Common myeloid progenitor, CD34-positive (primary cell): ENCODE measurements around the gene CLDN3.

Source experiments
- CTCF ChIA-PET: fragments of 350-600 bp; sonication (Branson Sonifier 250); formaldehyde crosslinking; loops from one replicate; lab custom pipeline; 2021; ENCODE audit warnings: antibody characterized with exemption; lab: Charles Lee
- POLR2A ChIA-PET: fragments of 350-600 bp; sonication (Branson Sonifier 250); formaldehyde crosslinking; loops from one replicate; lab custom pipeline; 2021; ENCODE audit warnings: antibody characterized with exemption; lab: Charles Lee
- DNase-seq, 3 donors: peaks; one replicate each; pipeline versions ENCODE4 v3.0.0 to v3.0.0-alpha.2; 2013
- H3K27ac ChIP-seq, 2 experiments: 1 replicate in 1 of 2; 2 replicates in 1 of 2; pipeline ENCODE4 v1.7.0; 2013; ENCODE audit warnings: inconsistent platforms in 2 of 2, low read length in 2 of 2, mild to moderate bottlenecking in 2 of 2, low read depth in 1 of 2, moderate library complexity in 1 of 2; ENCODE audit not compliant: severe bottlenecking in 2 of 2, insufficient read depth in 1 of 2, poor library complexity in 1 of 2
- H3K27me3 ChIP-seq, 5 experiments: replicated peaks in 2 of 5; 1 replicate in 3 of 5; 2 replicates in 2 of 5; pipeline versions ENCODE4 v1.6.1 to v1.7.0; 2013; ENCODE audit warnings: low read length in 4 of 5, mild to moderate bottlenecking in 2 of 5, moderate library complexity in 2 of 5, inconsistent platforms in 1 of 5; ENCODE audit not compliant: insufficient read depth in 5 of 5, control insufficient read depth in 4 of 5
- H3K36me3 ChIP-seq, 4 experiments: 1 replicate in 2 of 4; 2 replicates in 2 of 4; pipeline versions ENCODE4 v1.6.1 to v1.7.0; 2013; ENCODE audit warnings: low read length in 3 of 4, control low read depth in 1 of 4, mild to moderate bottlenecking in 1 of 4; ENCODE audit not compliant: control insufficient read depth in 4 of 4, insufficient read depth in 4 of 4
- H3K4me1 ChIP-seq, 4 experiments: 1 replicate in 3 of 4; 2 replicates in 1 of 4; pipeline versions ENCODE4 v1.6.1 to v1.7.1; 2013; ENCODE audit warnings: low read length in 3 of 4, mild to moderate bottlenecking in 3 of 4, control low read depth in 1 of 4, inconsistent platforms in 1 of 4, moderate library complexity in 1 of 4; ENCODE audit not compliant: control insufficient read depth in 4 of 4, insufficient read depth in 4 of 4; ENCODE audit errors: control extremely low read depth in 1 of 4
- H3K4me3 ChIP-seq, 7 experiments: 1 replicate in 4 of 7; 2 replicates in 3 of 7; pipeline versions ENCODE4 v1.5.1 to v1.7.0; 2013; ENCODE audit warnings: mild to moderate bottlenecking in 7 of 7, low read length in 6 of 7, moderate library complexity in 6 of 7, inconsistent platforms in 2 of 7, low read depth in 2 of 7, control low read depth in 1 of 7; ENCODE audit not compliant: insufficient read depth in 4 of 7, control insufficient read depth in 1 of 7; ENCODE audit errors: extremely low read depth in 1 of 7
- H3K9me3 ChIP-seq, 5 experiments: 1 replicate in 4 of 5; 2 replicates in 1 of 5; pipeline versions ENCODE4 v1.6.1 to v1.7.1; 2013; ENCODE audit warnings: low read length in 4 of 5, mild to moderate bottlenecking in 2 of 5, inconsistent platforms in 1 of 5, low read depth in 1 of 5, moderate library complexity in 1 of 5; ENCODE audit not compliant: control insufficient read depth in 4 of 5, insufficient read depth in 2 of 5; ENCODE audit errors: control extremely low read depth in 1 of 5
- WGBS: methylation state at CpG from one replicate; pipeline ENCODE4 v1.1.5; 2013; ENCODE audit not compliant: insufficient coverage; 5-methylcytosine and 5-hydroxymethylcytosine counted together

CLDN3 gene

DNA sequence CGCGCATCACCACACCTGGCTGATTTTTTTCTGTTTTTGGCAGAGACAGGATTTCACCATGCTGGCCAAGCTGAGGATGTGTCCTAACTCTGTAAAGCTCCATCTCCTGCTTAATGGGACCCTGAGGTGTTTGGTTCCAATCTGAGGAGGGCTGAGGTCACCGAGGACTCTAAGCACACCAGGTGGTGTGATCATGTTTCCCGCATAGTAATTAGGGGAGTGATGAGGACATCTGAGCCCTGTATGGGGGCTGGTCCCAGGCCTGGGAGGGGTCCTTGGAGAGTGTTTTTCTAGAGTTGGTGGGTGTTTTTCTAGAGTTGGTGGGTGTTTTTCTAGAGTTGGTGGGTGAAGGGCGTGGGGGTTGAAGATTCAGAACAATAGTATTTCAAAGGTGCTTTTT is 28.5 kb downstream of the CLDN3 start:
- no peaks in the 10 kb centered on the region for H3K9me3 ChIP-seq
- ChIA-PET CTCF (interaction anchor here (1.3 kb wide), 1 partner anchor 14 kb away, joined by 3 read pairs; no protein-coding TSS in a partner anchor), POLR2A (no interaction called here)
- no peak for DNase-seq
- H3K36me3 ChIP-seq = peaks cover 0 to 5% (median 1%) of the 10 kb centered on the region in 4 experiments
- H3K4me3 ChIP-seq = no peak overlapping the region
- H3K4me1 ChIP-seq = peaks cover 0 to 15% (median 11%) of the 10 kb centered on the region in 4 experiments
- no peak overlapping the region for H3K27ac ChIP-seq
- 94% methylated on average over 2 of the region's 5 CpGs for WGBS
- H3K27me3 ChIP-seq = peaks cover 0 to 8% (median 4%) of the 10 kb centered on the region in 5 experiments

DNA sequence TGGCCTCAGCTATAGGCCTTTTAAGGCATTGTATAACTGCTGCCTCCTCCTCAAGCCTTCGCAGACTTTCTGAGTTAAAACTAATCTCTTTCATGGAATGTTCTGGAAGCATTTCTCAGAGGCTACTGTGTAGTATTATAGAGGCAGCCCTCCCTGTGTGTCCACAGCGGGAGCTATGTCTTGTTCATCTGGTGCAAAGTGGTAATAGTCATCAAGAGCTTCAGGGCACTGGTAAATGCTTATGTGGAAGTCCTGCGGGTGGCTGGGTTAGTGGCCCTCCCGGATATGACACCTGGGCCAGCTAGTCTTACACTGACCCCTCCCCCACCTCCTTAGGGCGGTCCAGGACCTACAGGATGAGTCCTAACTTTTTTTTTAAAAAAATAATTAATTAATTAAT is 29.3 kb downstream of the CLDN3 start:
- no peak for DNase-seq
- Histone ChIP-seq H3K36me3 (peaks cover 0 to 11% (median 4%) of the 10 kb centered on the region in 4 experiments), H3K4me1 (peaks cover 0 to 15% (median 11%) of the 10 kb centered on the region in 4 experiments), H3K27me3 (peaks cover 0 to 8% (median 4%) of the 10 kb centered on the region in 5 experiments), H3K9me3 (no peaks in the 10 kb centered on the region), H3K4me3 (no peak overlapping the region), H3K27ac (no peak overlapping the region)
- CTCF ChIA-PET = interaction anchor here (1.3 kb wide), 1 partner anchor 15 kb away, joined by 3 read pairs; no protein-coding TSS in a partner anchor
- 100% methylated on average over 2 of the region's 5 CpGs for WGBS
- POLR2A ChIA-PET = no interaction called here

DNA sequence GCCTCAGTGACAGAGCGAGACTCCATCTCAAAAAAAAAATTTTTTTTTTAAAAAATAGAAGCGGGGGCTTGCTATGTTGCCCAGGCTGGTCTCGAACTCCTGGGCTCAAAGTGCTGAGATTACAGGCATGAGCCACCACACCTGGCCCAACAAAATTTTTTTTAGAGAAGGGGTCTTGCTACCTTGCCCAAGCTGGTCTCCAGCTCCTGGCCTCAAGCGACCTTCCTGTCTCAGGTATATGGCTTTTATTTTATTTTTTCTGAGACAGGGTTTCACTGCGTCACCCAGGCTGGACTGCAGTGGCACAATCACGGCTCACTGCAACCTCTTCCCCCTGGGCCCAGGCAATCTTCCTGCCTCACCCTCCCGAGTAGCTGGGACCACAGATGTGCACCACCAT is 29.9 kb downstream of the CLDN3 start:
- Histone ChIP-seq H3K4me1 (peaks cover 0 to 17% (median 12%) of the 10 kb centered on the region in 4 experiments), H3K27me3 (peaks cover 0 to 8% (median 4%) of the 10 kb centered on the region in 5 experiments), H3K27ac (no peak overlapping the region), H3K36me3 (peaks cover 0 to 13% (median 6%) of the 10 kb centered on the region in 4 experiments), H3K4me3 (no peak overlapping the region), H3K9me3 (no peaks in the 10 kb centered on the region)
- 91% methylated on average over 6 of the region's 7 CpGs for WGBS
- CTCF ChIA-PET = interaction anchor here (1.3 kb wide), 1 partner anchor 15 kb away, joined by 3 read pairs; no protein-coding TSS in a partner anchor
- DNase-seq = no peak
- POLR2A ChIA-PET = interaction anchor here (0.6 kb wide), 1 partner anchor 94 kb away, joined by 3 read pairs; no protein-coding TSS in a partner anchor

GRCh38 chr7:73739387-73739767 is 30.7 kb downstream of the CLDN3 start:
- H3K4me1 ChIP-seq = peaks cover 0 to 22% (median 18%) of the 10 kb centered on the region in 4 experiments
- peak overlapping the region; percentile 40 to 73 for H3K27ac ChIP-seq
- H3K4me3 ChIP-seq = peak overlapping the region; percentile 56 to 90 (median 80)
- POLR2A ChIA-PET = interaction anchor here (0.6 to 0.8 kb wide), 2 partner anchors 13 to 109 kb away, joined by 3 read pairs; no protein-coding TSS in a partner anchor
- peaks cover 0 to 8% (median 4%) of the 10 kb centered on the region in 5 experiments for H3K27me3 ChIP-seq
- H3K9me3 ChIP-seq = no peaks in the 10 kb centered on the region
- H3K36me3 ChIP-seq = peaks cover 0 to 13% (median 6%) of the 10 kb centered on the region in 4 experiments
- CTCF ChIA-PET = interaction anchor here (1.0 to 8.1 kb wide), 4 partner anchors 32 to 134 kb away, joined by 3 to 81 read pairs (median 4); no protein-coding TSS in a partner anchor
- WGBS = 55% methylated on average over 8 of the region's 13 CpGs
- DNase-seq = no peak

- ChIA-PET CTCF (interaction anchor here (1.0 to 8.1 kb wide), 4 partner anchors 33 to 134 kb away, joined by 3 to 81 read pairs (median 4); no protein-coding TSS in a partner anchor), POLR2A (interaction anchor here (0.6 to 0.8 kb wide), 2 partner anchors 13 to 110 kb away, joined by 3 read pairs; no protein-coding TSS in a partner anchor)
- peaks cover 0 to 8% (median 4%) of the 10 kb centered on the region in 5 experiments for H3K27me3 ChIP-seq
- H3K27ac ChIP-seq = peak within 1 kb of the TSS; percentile 40 to 73
- peak within 1 kb of the TSS; percentile 56 to 90 (median 80) for H3K4me3 ChIP-seq
- WGBS = 0% methylated on average over 74 of the region's 84 CpGs
- DNase-seq = peak; percentile 93 to 97 (median 95)
- peaks cover 0 to 22% (median 18%) of the 10 kb centered on the region in 4 experiments for H3K4me1 ChIP-seq
- H3K9me3 ChIP-seq = no peaks in the 10 kb centered on the region
- peaks cover 0 to 13% (median 6%) of the 10 kb centered on the region in 4 experiments for H3K36me3 ChIP-seq
Measured at GRCh38 chr7:73738612-73739386, 31.3 kb downstream of the CLDN3 start, which contains the start of gene ABHD11. Gene ABHD11, minus strand, starts transcription at chr7:73738802. Its CDS starts 32 bp downstream, at chr7:73738770.

- CTCF ChIA-PET = interaction anchor here (1.4 to 8.1 kb wide), 3 partner anchors 89 to 133 kb away, joined by 3 to 81 read pairs (median 6); no protein-coding TSS in a partner anchor
- H3K4me3 ChIP-seq = peak overlapping the region; percentile 39 to 90 (median 80)
- peaks cover 0 to 9% (median 4%) of the 10 kb centered on the region in 5 experiments for H3K27me3 ChIP-seq
- 0% methylated on average over 15 of the region's 24 CpGs for WGBS
- no peaks in the 10 kb centered on the region for H3K9me3 ChIP-seq
- H3K36me3 ChIP-seq = peaks cover 0 to 13% (median 6%) of the 10 kb centered on the region in 4 experiments
- H3K4me1 ChIP-seq = peaks cover 0 to 22% (median 18%) of the 10 kb centered on the region in 4 experiments
- POLR2A ChIA-PET = no interaction called here
- peak overlapping the region in 1 of 2 experiments; percentile 64 for H3K27ac ChIP-seq
- DNase-seq = peak in 2 of 3 donors; percentile 64 to 69
Measured at GRCh38 chr7:73738220-73738611, 31.9 kb downstream of the CLDN3 start.
